Limb (tissue), 2 donors: ENCODE measurements around the gene TCF7L1.
A peak's percentile ranks its signal among the peaks of the same experiment; 100 is the strongest.
"Not testable (repeated sequence)": the region's sequence is repeated elsewhere in the genome, so short reads cannot be mapped to it uniquely, and the experiment has no call there.

Experiments used
- DNase-seq, 2 donors: peaks; one replicate each; pipeline ENCODE4 v3.0.0-alpha.2; 2016; ENCODE audit errors: extremely low spot score in 2 of 2

The TCF7L1 gene

GRCh38 chr2:85183076-85183475, 49.9 kb downstream of the TCF7L1 start:
- no peak for DNase-seq

GRCh38 chr2:85183479-85183878, 50.3 kb downstream of the TCF7L1 start:
- DNase-seq = no peak

- DNase-seq = no peak
Observed at GRCh38 chr2:85184231-85184630, 51.0 kb downstream of the TCF7L1 start.

GRCh38 chr2:85184990-85185389, 51.8 kb downstream of the TCF7L1 start:
- no peak for DNase-seq

- DNase-seq = no peak
Observed at GRCh38 chr2:85185431-85185940, 52.3 kb downstream of the TCF7L1 start.

- DNase-seq = no peak
Observed at GRCh38 chr2:85187069-85187468, 53.9 kb downstream of the TCF7L1 start.

- no peak for DNase-seq
Observed at GRCh38 chr2:85188852-85189251, 55.7 kb downstream of the TCF7L1 start.

- no peak for DNase-seq
Observed at GRCh38 chr2:85189606-85190270, 56.5 kb downstream of the TCF7L1 start.

GRCh38 chr2:85191157-85191556, 58.0 kb downstream of the TCF7L1 start:
- no peak for DNase-seq

- no peak for DNase-seq
Observed at GRCh38 chr2:85194780-85195480, 61.7 kb downstream of the TCF7L1 start.

- no peak for DNase-seq
Observed at GRCh38 chr2:85195956-85196355, 62.8 kb downstream of the TCF7L1 start.

GRCh38 chr2:85199698-85200097, 66.5 kb downstream of the TCF7L1 start:
- DNase-seq = no peak

GRCh38 chr2:85209887-85210286, 76.7 kb downstream of the TCF7L1 start:
- DNase-seq = no peak

GRCh38 chr2:85210511-85210910, 77.3 kb downstream of the TCF7L1 start:
- DNase-seq = no peak

GRCh38 chr2:85211606-85212005, 78.4 kb downstream of the TCF7L1 start:
- DNase-seq = not testable (repeated sequence)

GRCh38 chr2:85212841-85213240, 79.6 kb downstream of the TCF7L1 start:
- DNase-seq = no peak

- no peak for DNase-seq
Observed at GRCh38 chr2:85213404-85213803, 80.2 kb downstream of the TCF7L1 start.

GRCh38 chr2:85213901-85214512, 80.8 kb downstream of the TCF7L1 start:
- DNase-seq = no peak

- DNase-seq = no peak
Observed at GRCh38 chr2:85215081-85215447, 81.9 kb downstream of the TCF7L1 start.

- DNase-seq = peak; percentile 89 to 93
Observed at GRCh38 chr2:85215448-85216401, 82.5 kb downstream of the TCF7L1 start.

- DNase-seq = no peak
Observed at GRCh38 chr2:85216927-85217326, 83.7 kb downstream of the TCF7L1 start.
